GM18870 (cell line): ENCODE data around the gene ACTN2.
A peak's percentile ranks its signal among the peaks of the same experiment; 100 is the strongest.

Experiments
- ATAC-seq: cut with Tn5 transposase; IDR thresholded peaks from one replicate; pipeline ENCODE4 v1.9.1; 2021; ENCODE audit warnings: moderate library complexity; ENCODE audit not compliant: unreplicated experiment

ACTN2 gene

DNA sequence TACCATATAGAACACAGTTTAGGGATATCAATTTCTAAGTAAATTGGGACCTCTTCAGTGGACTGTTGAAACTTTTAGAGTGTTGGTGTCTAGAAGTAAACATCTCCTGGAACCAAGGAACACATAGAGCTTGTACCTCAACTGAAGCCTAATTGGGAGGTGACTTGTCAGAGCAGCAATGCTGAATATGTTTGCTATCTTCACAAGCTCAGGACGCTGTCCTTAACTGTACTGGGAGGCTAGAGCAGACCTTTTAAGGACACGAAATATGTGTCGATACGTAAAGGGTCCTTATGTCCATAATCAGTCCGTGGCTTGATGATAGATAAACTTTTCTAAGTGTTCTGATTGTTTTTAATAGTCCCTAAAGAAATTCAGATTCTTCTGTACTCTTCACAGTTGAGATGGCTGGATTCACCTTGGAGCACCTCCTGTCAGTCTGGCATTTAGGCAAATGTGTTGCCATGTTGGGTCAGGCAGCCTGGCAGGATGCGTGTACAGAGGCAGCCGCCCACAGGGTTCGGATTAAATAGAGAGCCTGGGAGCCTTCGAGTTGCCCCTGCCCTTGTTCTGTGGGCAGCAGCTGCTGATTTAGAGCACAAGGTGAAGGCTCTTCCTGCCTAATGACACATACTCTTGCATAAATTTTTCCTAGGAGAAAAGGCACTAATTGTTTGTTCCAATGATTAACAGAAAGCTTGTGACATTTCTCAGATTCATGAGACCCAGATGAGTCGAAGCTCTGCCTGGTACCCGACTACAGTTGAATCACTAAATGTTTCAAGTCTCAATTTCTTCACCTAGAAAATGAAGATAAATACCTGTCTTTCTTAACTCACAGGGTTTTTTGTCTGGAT is 3.6 kb downstream of the ACTN2 start:
- no peak for ATAC-seq

DNA sequence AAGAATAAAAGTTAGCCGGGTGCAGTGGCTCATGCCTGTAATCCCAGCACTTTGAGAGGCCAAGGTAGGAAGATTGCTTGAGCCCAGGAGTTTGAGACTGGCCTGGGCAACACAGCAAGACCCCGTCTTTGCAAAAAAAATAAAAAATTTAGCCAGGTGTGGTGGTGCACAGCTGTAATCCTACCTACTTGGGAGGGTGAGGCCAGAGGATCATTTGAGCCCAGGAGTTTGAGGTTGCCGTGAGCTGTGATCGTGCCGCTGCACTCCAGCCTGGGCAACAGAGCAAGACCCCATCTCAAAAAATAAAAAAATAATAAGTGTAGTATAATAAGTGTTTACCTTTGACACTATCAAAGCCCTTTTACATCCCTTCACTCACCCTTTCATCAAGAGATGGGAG is 5.0 kb downstream of the ACTN2 start:
- no peak for ATAC-seq

GRCh38 chr1:236692128-236692527 is 5.8 kb downstream of the ACTN2 start:
- ATAC-seq: no peak

DNA sequence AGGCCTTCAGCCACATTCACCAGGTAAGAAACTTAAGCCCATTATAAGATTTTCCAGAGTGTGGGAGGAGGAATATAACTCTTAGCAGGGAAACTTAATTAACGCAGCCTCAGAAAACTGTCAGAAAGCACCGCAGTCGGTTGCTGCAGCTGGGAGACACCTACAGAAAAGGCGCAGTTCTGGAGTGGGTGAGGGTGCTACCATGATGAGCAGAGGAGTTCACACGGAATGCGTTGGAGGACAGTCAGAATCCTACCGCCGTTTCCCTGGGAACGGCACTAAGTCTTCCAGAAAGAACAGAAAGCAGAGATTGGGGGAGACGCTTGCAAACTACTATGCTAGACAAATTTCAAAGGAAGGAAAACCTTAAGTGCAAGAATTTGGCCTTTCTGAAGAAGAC is 6.4 kb downstream of the ACTN2 start:
- ATAC-seq: no peak

- no peak for ATAC-seq
These were observed 13.1 kb downstream of the ACTN2 start for GRCh38 chr1:236699366-236699765.

GRCh38 chr1:236700903-236701302 is 14.6 kb downstream of the ACTN2 start:
- ATAC-seq: no peak

DNA sequence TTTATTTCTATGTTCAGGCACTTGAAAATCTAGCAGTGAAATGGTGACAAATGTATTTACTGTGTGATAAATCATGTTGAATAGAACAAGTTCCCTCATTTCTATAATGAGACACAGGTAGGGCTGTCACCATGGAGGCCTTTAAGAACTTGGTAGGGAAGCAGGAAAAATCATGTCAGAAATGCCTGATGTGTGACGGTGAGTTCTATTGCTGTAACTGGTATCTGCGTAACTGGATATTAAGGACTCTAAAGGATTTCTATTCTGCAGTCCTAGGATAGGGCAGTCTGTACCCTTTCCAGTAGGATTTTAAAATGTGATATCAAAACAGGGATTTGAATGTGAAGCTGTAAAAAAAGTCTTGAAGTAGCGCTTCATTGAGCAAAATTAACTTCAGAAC is 15.5 kb downstream of the ACTN2 start:
- no peak for ATAC-seq

GRCh38 chr1:236702791-236703394 is 16.6 kb downstream of the ACTN2 start:
- ATAC-seq: no peak

GRCh38 chr1:236705771-236706170 is 19.5 kb downstream of the ACTN2 start:
- ATAC-seq: no peak

- no peak for ATAC-seq
These were observed 19.9 kb downstream of the ACTN2 start for GRCh38 chr1:236706183-236706582.

DNA sequence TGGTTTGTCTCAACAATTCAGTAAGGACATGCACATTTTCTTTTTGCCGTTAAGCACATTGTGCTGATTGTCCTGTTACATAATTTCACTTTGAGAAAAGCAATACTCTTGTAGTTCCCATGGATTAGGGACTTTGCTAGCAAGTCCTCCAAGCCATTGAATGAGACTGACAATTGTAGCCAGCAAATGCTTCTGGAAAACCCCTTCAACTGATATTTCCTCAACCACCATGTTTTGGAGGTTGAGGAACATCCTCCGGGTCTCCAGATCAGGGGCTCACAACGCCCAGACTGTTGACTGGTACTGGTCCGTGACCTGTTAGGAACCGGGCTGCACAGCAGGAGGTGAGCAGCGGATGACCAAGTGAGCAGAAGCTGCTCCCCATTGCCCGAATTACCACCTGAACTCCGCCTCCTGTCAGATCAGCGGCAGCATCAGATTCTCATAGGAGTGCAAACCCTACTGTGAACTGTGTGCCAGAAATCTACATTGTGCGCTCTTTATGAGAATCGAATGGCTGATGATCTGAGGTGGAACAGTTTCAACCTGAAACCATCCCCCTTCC is 24.1 kb downstream of the ACTN2 start:
- no peak for ATAC-seq

DNA sequence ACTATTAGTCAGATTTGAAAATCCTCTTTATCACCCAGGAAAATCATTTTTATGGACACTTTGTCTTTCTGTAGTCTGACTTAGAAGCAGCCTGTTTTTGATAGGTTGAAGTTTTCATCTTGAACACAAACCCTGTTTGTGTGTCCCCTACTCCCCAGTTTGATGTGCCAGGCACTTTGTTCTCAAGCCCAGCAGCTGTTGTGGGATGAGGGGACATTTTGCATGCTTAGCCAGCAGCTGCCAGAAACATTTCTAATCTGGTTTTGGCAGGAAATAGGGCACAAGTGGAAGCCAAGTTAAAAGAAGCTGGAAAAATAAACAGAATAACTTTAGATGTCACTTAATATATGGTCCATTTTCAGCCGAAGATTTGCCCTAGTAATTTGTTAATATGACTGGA is 29.9 kb downstream of the ACTN2 start:
- ATAC-seq: no peak

DNA sequence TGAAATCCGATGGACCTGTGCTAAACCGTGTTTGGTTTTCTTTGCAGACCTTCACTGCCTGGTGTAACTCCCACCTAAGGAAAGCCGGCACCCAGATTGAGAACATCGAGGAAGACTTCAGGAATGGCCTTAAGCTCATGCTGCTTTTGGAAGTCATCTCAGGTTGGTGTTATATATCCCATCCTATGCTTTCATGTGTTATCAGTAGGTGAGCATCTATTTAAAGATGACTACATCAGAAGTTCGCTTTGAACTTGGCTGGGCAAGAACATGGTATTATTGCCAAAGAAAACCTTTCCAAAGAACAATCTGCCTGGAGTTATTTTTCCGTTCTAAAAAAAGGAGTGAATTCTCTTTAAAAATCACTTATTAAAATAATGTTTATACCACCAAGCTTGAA is 31.5 kb downstream of the ACTN2 start:
- no peak for ATAC-seq

GRCh38 chr1:236718328-236718727 is 32.0 kb downstream of the ACTN2 start:
- ATAC-seq: no peak

- no peak for ATAC-seq
These were observed 33.9 kb downstream of the ACTN2 start for GRCh38 chr1:236720206-236720605.

GRCh38 chr1:236720611-236721010 is 34.3 kb downstream of the ACTN2 start:
- no peak for ATAC-seq

GRCh38 chr1:236724049-236724448 is 37.8 kb downstream of the ACTN2 start:
- ATAC-seq: no peak

DNA sequence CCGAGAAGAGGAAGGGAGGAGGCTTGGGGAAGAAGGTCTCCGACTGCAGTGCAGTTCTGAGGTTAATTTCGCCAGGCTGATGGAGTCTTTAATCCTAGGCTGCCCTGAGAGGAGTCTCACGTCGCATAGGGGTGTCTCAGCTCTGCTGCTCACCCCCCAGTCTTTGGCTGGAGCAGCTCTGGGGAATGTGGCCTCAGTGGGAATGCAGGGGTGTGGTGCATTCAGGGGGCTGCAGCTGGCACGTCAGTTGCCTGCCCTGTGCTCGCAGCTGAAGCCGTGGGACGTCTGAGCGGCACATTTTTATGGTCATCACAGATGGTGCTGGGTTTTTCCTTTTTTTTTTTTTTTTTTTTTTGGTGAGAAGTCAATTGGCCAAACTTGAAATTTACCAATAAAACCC is 38.2 kb downstream of the ACTN2 start:
- no peak for ATAC-seq

DNA sequence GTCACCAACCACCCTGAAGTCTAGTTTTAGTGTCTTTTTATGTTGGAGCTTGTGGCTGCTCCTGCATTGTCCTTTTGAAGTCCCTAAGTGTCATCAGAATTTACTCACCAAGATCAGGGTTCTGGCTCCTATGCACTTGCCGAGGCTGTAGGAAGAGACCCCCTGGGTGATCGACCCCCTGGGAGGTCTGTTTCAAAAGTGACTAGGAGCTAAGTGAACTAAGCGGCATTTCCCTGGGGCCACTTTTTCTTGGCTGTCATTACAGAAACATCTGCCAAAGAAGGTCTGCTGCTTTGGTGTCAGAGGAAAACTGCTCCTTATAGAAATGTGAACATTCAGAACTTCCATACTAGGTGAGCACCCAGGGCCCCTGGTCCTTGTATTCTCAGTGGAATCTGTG is 39.4 kb downstream of the ACTN2 start:
- no peak for ATAC-seq

- no peak for ATAC-seq
These were observed 41.2 kb downstream of the ACTN2 start for GRCh38 chr1:236727521-236727920.

- no peak for ATAC-seq
These were observed 42.5 kb downstream of the ACTN2 start for GRCh38 chr1:236728752-236729151.

- ATAC-seq: peak; percentile 39
These were observed 47.4 kb downstream of the ACTN2 start for GRCh38 chr1:236733653-236734052.
